Stomach (tissue), 9 donors: ENCODE results near the gene ROCK2. TPM values are rescaled to one million over a fixed set of nuclear protein-coding genes. Genes with fewer than 3 reads are reported as not detected.

Experiments
- DNase-seq, 2 donors: peaks; one replicate each; pipeline versions ENCODE4 v3.0.0 to v3.0.0-alpha.2; 2013 to 2019
- H3K27ac ChIP-seq, 5 donors: fragments of 200-600 bp in 4 of 5; sonication (generic) in 4 of 5; one replicate each; pipeline ENCODE4 v1.5.1; 2013 to 2019; ENCODE audit warnings: mild to moderate bottlenecking in 1 of 5, moderate library complexity in 1 of 5
- H3K27me3 ChIP-seq, 3 donors: fragments of 200-600 bp; sonication (generic); one replicate each; pipeline ENCODE4 v1.5.1; 2017 to 2019; ENCODE audit warnings: mixed run types in 1 of 3
- H3K36me3 ChIP-seq, 4 donors: fragments of 200-600 bp; sonication (generic); 1 replicate in 3 of 4; 2 replicates in 1 of 4; pipeline ENCODE4 v1.5.1; 2016 to 2019
- H3K4me1 ChIP-seq, 4 donors: fragments of 200-600 bp; sonication (generic); one replicate each; pipeline ENCODE4 v1.5.1; 2016 to 2019
- H3K4me3 ChIP-seq, 4 donors: fragments of 200-600 bp; sonication (generic) in 3 of 4; one replicate each; pipeline ENCODE4 v1.5.1; 2016 to 2019; ENCODE audit warnings: mild to moderate bottlenecking in 1 of 4
- H3K9me3 ChIP-seq, 4 donors: fragments of 200-600 bp; sonication (generic); one replicate each; pipeline ENCODE4 v1.5.1; 2016 to 2019
- CTCF ChIP-seq, 7 experiments: fragments of 450-650 bp in 4 of 7; fragments of 200-600 bp in 3 of 7; sonication (generic) in 3 of 7; IDR thresholded peaks; one replicate each; pipeline ENCODE4 v1.5.1; 2016 to 2019; ENCODE audit warnings: antibody characterized with exemption in 7 of 7, control low read depth in 2 of 7, mild to moderate bottlenecking in 1 of 7
- EP300 ChIP-seq: sonication (generic); formaldehyde crosslinking; IDR thresholded peaks from one replicate; pipeline ENCODE4 v1.6.1; 2017; ENCODE audit warnings: antibody characterized with exemption
- POLR2A ChIP-seq, 4 donors: fragments of 450-650 bp; IDR thresholded peaks; one replicate each; pipeline ENCODE4 v1.6.1; 2016; ENCODE audit warnings: antibody characterized with exemption in 4 of 4, control low read depth in 2 of 4, mild to moderate bottlenecking in 1 of 4, moderate library complexity in 1 of 4
- POLR2AphosphoS5 ChIP-seq, 3 donors: sonication (generic); formaldehyde crosslinking; IDR thresholded peaks; one replicate each; pipeline ENCODE4 v1.6.1; 2016; ENCODE audit warnings: antibody characterized with exemption in 3 of 3
- whole genome bisulfite sequencing, 5 donors: extraction: QIAGEN DNeasy Blood & Tissue Kit in 3 of 5; methylation state at CpG; one replicate each; pipeline versions ENCODE4 v1.1.5 to v1.1.7; 2013 to 2018; 5-methylcytosine and 5-hydroxymethylcytosine counted together
- intact Hi-C: fragments of 100-400 bp; cut with DNase I; formaldehyde crosslinking; loops from one replicate; pipeline ENCODE4 v1.15.1; 2023; ENCODE audit warnings: low total_unique reads
- polyA plus RNA-seq, 3 donors: library from polyadenylated mRNA; stranded (reverse); fragments of 200-250 nt; gene quantifications; one replicate each; pipeline ENCODE4 v1.2.3, GENCODE V29; 2013
- total RNA-seq, 5 donors: library from RNA; depleted of rRNA; stranded (reverse); fragments of >200 nt; gene quantifications; one replicate each; pipeline versions ENCODE4 v1.1.0 to v1.2.3, GENCODE V29; 2014 to 2016
- donor health status: healthy with polysubstance abuse.
- donor health status: Bipolar disorder and iron deficiency.
- donor health status: healthy.

The ROCK2 gene
- total and polyA plus RNA-seq, 8 donors = 5.6 to 113 (median 35.9) TPM

- H3K4me3 ChIP-seq = no peak overlapping the region
- H3K4me1 ChIP-seq = peaks cover 16 to 35% (median 27%) of the 10 kb centered on the region in 4 donors
- H3K36me3 ChIP-seq = peaks cover 0 to 16% (median 7%) of the 10 kb centered on the region in 4 donors
- intact Hi-C loops = no loop called here
- H3K27me3 ChIP-seq = no peaks in the 10 kb centered on the region
- H3K9me3 ChIP-seq = no peaks in the 10 kb centered on the region
- WGBS, 5 donors = 77 to 86% (median 79%) methylated on average over 4 of the region's 4 CpGs
- TF ChIP-seq CTCF (IDR thresholded peaks at IDR 0.05) (no peak), EP300 (no peak), POLR2A (IDR thresholded peaks at IDR 0.05) (no peak), POLR2AphosphoS5 (IDR thresholded peaks at IDR 0.05) (no peak)
- DNase-seq = no peak
- no peak overlapping the region for H3K27ac ChIP-seq
These were observed 186.7 kb downstream of the ROCK2 start for GRCh38 chr2:11157731-11158130.

GRCh38 chr2:11157296-11157695 lies 187.1 kb downstream of the ROCK2 start:
- intact Hi-C loops = no loop called here

GRCh38 chr2:11156396-11157075 lies 187.9 kb downstream of the ROCK2 start:
- H3K9me3 ChIP-seq = no peaks in the 10 kb centered on the region
- intact Hi-C loops = no loop called here
- TF ChIP-seq EP300 = no peak
- TF ChIP-seq POLR2AphosphoS5 (IDR thresholded peaks at IDR 0.05) = no peak
- no peak for TF ChIP-seq POLR2A (IDR thresholded peaks at IDR 0.05)
- no peak for TF ChIP-seq CTCF (IDR thresholded peaks at IDR 0.05)
- no peaks in the 10 kb centered on the region for H3K27me3 ChIP-seq
- H3K36me3 ChIP-seq = peaks cover 0 to 9% (median 1%) of the 10 kb centered on the region in 4 donors
- no peak for DNase-seq
- H3K27ac ChIP-seq = no peak overlapping the region
- peak overlapping the region in 2 of 4 donors; percentile 69 to 74 for H3K4me3 ChIP-seq
- peaks cover 16 to 35% (median 27%) of the 10 kb centered on the region in 4 donors for H3K4me1 ChIP-seq
- WGBS, 5 donors = 90 to 97% (median 92%) methylated on average over 11 to 13 of the region's 13 CpGs

More at GRCh38 chr2:11157296-11157695, 187.1 kb downstream of the ROCK2 start:
- H3K4me1 ChIP-seq = peaks cover 16 to 35% (median 27%) of the 10 kb centered on the region in 4 donors
- no peak overlapping the region for H3K27ac ChIP-seq
- TF ChIP-seq POLR2A (IDR thresholded peaks at IDR 0.05) (no peak), CTCF (IDR thresholded peaks at IDR 0.05) (no peak), EP300 (no peak)
- H3K4me3 ChIP-seq = no peak overlapping the region
- WGBS, 5 donors = 90 to 98% (median 94%) methylated on average over 5 to 6 of the region's 6 CpGs
- no peak for DNase-seq
- no peaks in the 10 kb centered on the region for H3K27me3 ChIP-seq
- H3K9me3 ChIP-seq = no peaks in the 10 kb centered on the region
- H3K36me3 ChIP-seq = peaks cover 0 to 16% (median 7%) of the 10 kb centered on the region in 4 donors

GRCh38 chr2:11155381-11156035 lies 188.9 kb downstream of the ROCK2 start, which contains the start of gene SLC66A3:
SLC66A3 (plus strand) TSS chr2:11155467; CDS start chr2:11155547, 80 bp downstream.
- intact Hi-C loops = no loop called here
- TF ChIP-seq CTCF (IDR thresholded peaks at IDR 0.05) (peak in 1 of 7 experiments; percentile 13), EP300 (no peak), POLR2AphosphoS5 (IDR thresholded peaks at IDR 0.05) (peak; percentile 37 to 93 (median 91))
- WGBS, 5 donors = 1 to 5% (median 2%) methylated on average over 28 to 69 of the region's 71 CpGs
- no peaks in the 10 kb centered on the region for H3K36me3 ChIP-seq
- H3K4me3 ChIP-seq = peak within 1 kb of the TSS; percentile 67 to 74 (median 72)
- peak in 1 of 2 donors; percentile 96 for DNase-seq
- no peaks in the 10 kb centered on the region for H3K27me3 ChIP-seq
- peak within 1 kb of the TSS; percentile 88 to 98 (median 96) for H3K27ac ChIP-seq
- peaks cover 16 to 35% (median 27%) of the 10 kb centered on the region in 4 donors for H3K4me1 ChIP-seq
- H3K9me3 ChIP-seq = no peaks in the 10 kb centered on the region
